HG02852 (cell line): Measurements from ENCODE around the gene NAV2.

Experiments used
- ATAC-seq: cut with Tn5 transposase; IDR thresholded peaks from one replicate; pipeline ENCODE4 v1.9.1; 2021; ENCODE audit warnings: mild to moderate bottlenecking, moderate library complexity; ENCODE audit not compliant: unreplicated experiment

The NAV2 gene

GRCh38 chr11:19963697-19964387 is 251.2 kb downstream of the NAV2 start:
- no peak for ATAC-seq

- no peak for ATAC-seq
Observed at GRCh38 chr11:19966441-19966840, 253.8 kb downstream of the NAV2 start.

GRCh38 chr11:19966927-19967326 is 254.3 kb downstream of the NAV2 start:
- no peak for ATAC-seq

- no peak for ATAC-seq
Observed at GRCh38 chr11:19967787-19968186, 255.2 kb downstream of the NAV2 start.

- no peak for ATAC-seq
Observed at GRCh38 chr11:19968860-19969259, 256.2 kb downstream of the NAV2 start.

GRCh38 chr11:19970944-19971343 is 258.3 kb downstream of the NAV2 start:
- ATAC-seq = no peak

- no peak for ATAC-seq
Observed at GRCh38 chr11:19972091-19972490, 259.5 kb downstream of the NAV2 start.

- ATAC-seq = no peak
Observed at GRCh38 chr11:19972651-19973050, 260.0 kb downstream of the NAV2 start.

GRCh38 chr11:19973136-19973635 is 260.5 kb downstream of the NAV2 start:
- ATAC-seq = no peak

GRCh38 chr11:19974886-19975285 is 262.2 kb downstream of the NAV2 start:
- no peak for ATAC-seq

GRCh38 chr11:19975414-19975990 is 262.9 kb downstream of the NAV2 start:
- ATAC-seq = no peak

- no peak for ATAC-seq
Observed at GRCh38 chr11:19976281-19976941, 263.8 kb downstream of the NAV2 start.

GRCh38 chr11:19977941-19978340 is 265.3 kb downstream of the NAV2 start:
- ATAC-seq = no peak

GRCh38 chr11:19978668-19979518 is 266.3 kb downstream of the NAV2 start:
- ATAC-seq = peak; percentile 77

GRCh38 chr11:19979519-19979845 is 266.8 kb downstream of the NAV2 start:
- peak; percentile 71 for ATAC-seq

GRCh38 chr11:19980388-19980787 is 267.8 kb downstream of the NAV2 start:
- ATAC-seq = no peak

- ATAC-seq = no peak
Observed at GRCh38 chr11:19980957-19981669, 268.5 kb downstream of the NAV2 start.

GRCh38 chr11:19982774-19983495 is 270.3 kb downstream of the NAV2 start:
- no peak for ATAC-seq

- ATAC-seq = no peak
Observed at GRCh38 chr11:19984048-19984742, 271.6 kb downstream of the NAV2 start.
